GM12865 (cell line): ENCODE data around the gene DGLUCY.
A peak's percentile ranks its signal among the peaks of the same experiment; 100 is the strongest.
"Not testable (repeated sequence)": the region's sequence is repeated elsewhere in the genome, so short reads cannot be mapped to it uniquely, and the experiment has no call there.

Source experiments
- DNase-seq: peaks from one replicate; pipeline ENCODE4 v3.0.0; 2010; ENCODE audit warnings: low read depth
- H3K4me3 ChIP-seq: 2 replicates; pipeline ENCODE4 v1.5.1; 2011; ENCODE audit warnings: mild to moderate bottlenecking, low read depth, low read length, control low read depth
- CTCF ChIP-seq: IDR thresholded peaks from 2 replicates; pipeline ENCODE4 v1.5.1; 2011; ENCODE audit warnings: low read length, control low read depth, low read depth, inconsistent platforms; ENCODE audit not compliant: insufficient read depth; ENCODE audit errors: missing control alignments

Gene DGLUCY

GRCh38 chr14:91241863-91242262, 128.0 kb downstream of the DGLUCY start:
- peak overlapping the region; percentile 49 for H3K4me3 ChIP-seq
- no peak for TF ChIP-seq CTCF
- peak; percentile 82 for DNase-seq

GRCh38 chr14:91242635-91243034, 128.8 kb downstream of the DGLUCY start:
- TF ChIP-seq CTCF, result no peak
- H3K4me3 ChIP-seq, result peak overlapping the region; percentile 40
- DNase-seq, result no peak

DNA sequence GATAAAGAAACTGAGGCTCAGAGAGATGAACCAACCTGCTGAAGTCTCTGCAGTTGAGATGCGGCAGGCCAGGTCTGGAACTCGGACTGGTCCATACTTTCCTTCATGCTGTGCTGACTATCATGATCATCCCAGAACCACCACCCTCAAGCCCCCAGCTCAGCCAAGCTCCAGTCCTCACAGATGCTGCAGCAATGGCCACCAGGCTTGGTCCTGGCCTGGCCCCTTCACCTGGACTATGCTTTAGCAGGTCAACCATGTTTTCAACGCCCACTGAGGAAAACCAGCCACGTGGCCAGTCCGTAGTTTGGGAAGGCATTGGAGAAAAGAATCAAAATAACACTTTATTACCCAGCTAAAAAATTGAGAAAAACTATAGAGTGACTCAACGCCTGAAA, 129.2 kb downstream of the DGLUCY start:
- no peak for DNase-seq
- H3K4me3 ChIP-seq, result peak overlapping the region; percentile 40
- no peak for TF ChIP-seq CTCF

GRCh38 chr14:91244501-91244901, 130.6 kb downstream of the DGLUCY start, which contains the start of gene GPR68:
TSS of gene GPR68 (minus strand) at chr14:91244704. CDS start at chr14:91235050, 9,654 bp downstream.
- no peak for DNase-seq
- TF ChIP-seq CTCF, result no peak
- peak within 1 kb of the TSS; percentile 40 for H3K4me3 ChIP-seq

GRCh38 chr14:91245029-91245428, 131.2 kb downstream of the DGLUCY start:
- TF ChIP-seq CTCF, result no peak
- no peak for DNase-seq
- H3K4me3 ChIP-seq, result no peak overlapping the region

DNA sequence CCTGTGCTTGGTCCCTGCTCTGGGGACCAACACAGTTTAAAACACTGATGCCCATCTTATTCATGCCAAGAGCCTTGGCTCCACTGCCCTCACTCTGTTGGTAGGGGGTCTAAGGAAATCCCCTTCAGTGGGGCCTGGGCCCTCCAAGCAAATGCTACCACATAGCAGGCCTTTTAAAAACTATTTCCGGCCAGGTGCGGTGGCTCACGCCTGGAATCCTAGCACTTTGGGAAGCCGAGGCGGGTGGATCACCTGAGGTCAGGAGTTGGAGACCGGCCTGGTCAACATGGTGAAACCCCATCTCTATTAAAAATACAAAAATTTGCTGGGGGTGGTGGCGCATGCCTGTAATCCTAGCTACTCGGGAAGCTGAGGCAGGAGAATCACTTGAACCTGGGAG, 131.7 kb downstream of the DGLUCY start:
- not testable (repeated sequence) for DNase-seq, H3K4me3 ChIP-seq

- DNase-seq, result no peak
- TF ChIP-seq CTCF, result no peak
- H3K4me3 ChIP-seq, result no peak overlapping the region
Measured at GRCh38 chr14:91246051-91246852, 132.4 kb downstream of the DGLUCY start.
